BLaER1 (cell line): Measurements from ENCODE around the gene SLC25A25.

Source experiments
- H3K27ac ChIP-seq: shearing (Covaris generic); formaldehyde crosslinking; 2 replicates; pipeline ENCODE4 v1.8.1; 2022
- H3K27me3 ChIP-seq: shearing (Covaris generic); formaldehyde crosslinking; 2 replicates; pipeline ENCODE4 v1.8.1; 2022
- H3K36me3 ChIP-seq: shearing (Covaris generic); formaldehyde crosslinking; 2 replicates; pipeline ENCODE4 v1.8.1; 2022
- H3K4me1 ChIP-seq: shearing (Covaris generic); formaldehyde crosslinking; 2 replicates; pipeline ENCODE4 v1.8.1; 2022
- H3K4me2 ChIP-seq: shearing (Covaris generic); formaldehyde crosslinking; 2 replicates; pipeline ENCODE4 v1.8.1; 2022
- H3K4me3 ChIP-seq: shearing (Covaris generic); formaldehyde crosslinking; 2 replicates; pipeline ENCODE4 v1.8.1; 2022
- H3K9ac ChIP-seq: shearing (Covaris generic); formaldehyde crosslinking; 2 replicates; pipeline ENCODE4 v1.8.1; 2022
- H3K9me3 ChIP-seq: shearing (Covaris generic); formaldehyde crosslinking; 2 replicates; pipeline ENCODE4 v1.8.1; 2022
- H4K20me1 ChIP-seq: shearing (Covaris generic); formaldehyde crosslinking; 2 replicates; pipeline ENCODE4 v1.8.1; 2022
- Cebpa-rat ChIP-seq: shearing (Covaris generic); IDR thresholded peaks from 2 replicates; pipeline ENCODE4 v1.8.1; 2022

SLC25A25 gene

GRCh38 chr9:128153060-128153946 is 85.3 kb downstream of the SLC25A25 start:
- Histone ChIP-seq H4K20me1 (no peaks in the 10 kb centered on the region), H3K4me2 (no peak overlapping the region), H3K27me3 (no peaks in the 10 kb centered on the region), H3K4me1 (no peaks in the 10 kb centered on the region), H3K36me3 (no peaks in the 10 kb centered on the region), H3K27ac (no peak overlapping the region), H3K9ac (no peak overlapping the region), H3K9me3 (no peaks in the 10 kb centered on the region), H3K4me3 (no peak overlapping the region)
- TF ChIP-seq Cebpa-rat, result no peak

DNA sequence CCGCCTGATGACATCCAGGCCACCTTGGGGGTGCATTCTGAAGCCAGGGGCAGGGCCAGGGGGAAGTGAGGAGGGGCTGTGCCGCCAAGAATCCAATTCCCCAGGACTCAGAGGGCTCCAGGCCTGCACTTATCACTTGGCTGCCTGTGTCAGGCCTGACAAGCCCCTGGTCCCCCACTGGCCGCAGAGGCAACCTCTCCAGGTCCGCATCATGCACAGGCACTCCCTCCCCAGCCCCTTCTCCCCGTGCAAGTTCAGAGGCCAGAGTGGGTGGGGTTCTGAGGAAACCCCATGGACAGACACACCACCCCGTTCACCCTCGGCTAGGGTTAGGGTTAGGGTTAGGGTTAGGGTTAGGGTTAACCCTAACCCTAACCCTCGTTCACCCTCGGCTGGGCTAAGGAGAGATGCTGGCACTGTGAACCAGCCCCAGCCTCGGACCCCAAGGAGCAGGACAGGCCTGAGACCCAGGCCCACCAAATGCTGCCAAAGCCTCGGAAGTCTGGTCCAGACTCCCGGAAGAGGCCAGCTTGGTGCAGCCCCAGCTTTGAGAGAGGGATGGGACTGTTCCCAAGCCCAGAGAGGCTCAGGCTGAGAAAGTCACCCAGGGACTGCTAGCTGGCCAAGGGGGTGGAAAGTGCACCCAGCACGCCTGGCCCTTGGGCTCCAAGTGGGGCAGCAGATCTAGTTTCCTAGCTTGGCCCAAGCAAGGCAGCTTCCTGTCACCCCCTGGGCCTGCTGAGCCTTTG is 86.1 kb downstream of the SLC25A25 start:
- no peaks in the 10 kb centered on the region for H3K36me3 ChIP-seq
- no peaks in the 10 kb centered on the region for H4K20me1 ChIP-seq
- no peaks in the 10 kb centered on the region for H3K9me3 ChIP-seq
- no peaks in the 10 kb centered on the region; the same call in 1 of the 2 replicates for H3K4me1 ChIP-seq
- H3K4me3 ChIP-seq, result no peak overlapping the region
- no peak overlapping the region for H3K27ac ChIP-seq
- no peak for TF ChIP-seq Cebpa-rat
- H3K9ac ChIP-seq, result no peak overlapping the region
- no peak overlapping the region for H3K4me2 ChIP-seq
- H3K27me3 ChIP-seq, result no peaks in the 10 kb centered on the region

- H3K36me3 ChIP-seq, result no peaks in the 10 kb centered on the region
- H3K4me1 ChIP-seq, result peaks cover 11% of the 10 kb centered on the region
- no peak overlapping the region for H3K9ac ChIP-seq
- no peak overlapping the region for H3K4me3 ChIP-seq
- no peak for TF ChIP-seq Cebpa-rat
- no peaks in the 10 kb centered on the region for H4K20me1 ChIP-seq
- no peak overlapping the region for H3K4me2 ChIP-seq
- no peaks in the 10 kb centered on the region for H3K27me3 ChIP-seq
- no peaks in the 10 kb centered on the region for H3K9me3 ChIP-seq
- H3K27ac ChIP-seq, result no peak overlapping the region
Measured at GRCh38 chr9:128155736-128156500, 87.9 kb downstream of the SLC25A25 start.
